CD8-positive, alpha-beta memory T cell (primary cell): ENCODE measurements around the gene ADGRV1. TPM values are rescaled to one million over a fixed set of nuclear protein-coding genes. Genes with fewer than 3 reads are reported as not detected.
"Not testable (repeated sequence)": the region's sequence is repeated elsewhere in the genome, so short reads cannot be mapped to it uniquely, and the experiment has no call there.

ENCODE experiments used
- CTCF ChIA-PET: fragments of 350-600 bp; sonication (Branson Sonifier 250); formaldehyde crosslinking; loops from one replicate; lab custom pipeline; 2021; ENCODE audit warnings: antibody characterized with exemption; lab: Charles Lee
- POLR2A ChIA-PET: fragments of 350-600 bp; sonication (Branson Sonifier 250); formaldehyde crosslinking; loops from one replicate; lab custom pipeline; 2021; ENCODE audit warnings: antibody characterized with exemption; lab: Charles Lee
- DNase-seq, 5 donors: peaks; one replicate each; pipeline versions ENCODE4 v3.0.0 to v3.0.0-alpha.2; 2020 to 2022; ENCODE audit warnings: mixed read lengths in 1 of 5
- H3K27ac ChIP-seq: one replicate; pipeline ENCODE4 v1.7.0; 2013; ENCODE audit warnings: low read depth, mild to moderate bottlenecking, low read length, moderate library complexity
- H3K27me3 ChIP-seq: 2 replicates; pipeline ENCODE4 v1.7.0; 2013; ENCODE audit warnings: low read length, mild to moderate bottlenecking; ENCODE audit not compliant: insufficient read depth, poor library complexity, severe bottlenecking
- H3K36me3 ChIP-seq: 2 replicates; pipeline ENCODE4 v1.7.0; 2013; ENCODE audit warnings: mild to moderate bottlenecking, low read length, moderate library complexity; ENCODE audit not compliant: insufficient read depth
- H3K4me1 ChIP-seq: 2 replicates; pipeline ENCODE4 v1.7.0; 2013; ENCODE audit warnings: mild to moderate bottlenecking, low read length, moderate library complexity; ENCODE audit not compliant: insufficient read depth
- H3K4me3 ChIP-seq: 2 replicates; pipeline ENCODE4 v1.7.0; 2013; ENCODE audit warnings: mild to moderate bottlenecking, low read length
- H3K9me3 ChIP-seq: 2 replicates; pipeline ENCODE4 v1.7.0; 2013; ENCODE audit warnings: mild to moderate bottlenecking, low read length
- H3K27ac Mint-ChIP-seq, 8 donors: one replicate each; pipeline ENCODE4 v1.8.0; 2020 to 2021; ENCODE audit warnings: mixed read lengths in 8 of 8, mild to moderate bottlenecking in 6 of 8, inconsistent platforms in 3 of 8, moderate library complexity in 3 of 8
- H3K27me3 Mint-ChIP-seq, 2 donors: one replicate each; pipeline ENCODE4 v1.8.0; 2020 to 2021; ENCODE audit warnings: mixed read lengths in 2 of 2, mild to moderate bottlenecking in 1 of 2, moderate library complexity in 1 of 2
- H3K36me3 Mint-ChIP-seq, 3 donors: one replicate each; pipeline ENCODE4 v1.8.0; 2020 to 2021; ENCODE audit warnings: mixed read lengths in 3 of 3, inconsistent platforms in 1 of 3, mild to moderate bottlenecking in 1 of 3
- H3K4me1 Mint-ChIP-seq, 3 donors: one replicate each; pipeline ENCODE4 v1.8.0; 2020 to 2021; ENCODE audit warnings: mixed read lengths in 3 of 3, inconsistent platforms in 1 of 3, mild to moderate bottlenecking in 1 of 3
- H3K4me3 Mint-ChIP-seq, 7 donors: one replicate each; pipeline ENCODE4 v1.8.0; 2020 to 2021; ENCODE audit warnings: mixed read lengths in 7 of 7, mild to moderate bottlenecking in 6 of 7, moderate library complexity in 4 of 7, inconsistent platforms in 2 of 7
- H3K9me3 Mint-ChIP-seq, 5 donors: one replicate each; pipeline ENCODE4 v1.8.0; 2020 to 2022; ENCODE audit warnings: mixed read lengths in 5 of 5, mild to moderate bottlenecking in 3 of 5, moderate library complexity in 2 of 5, inconsistent platforms in 1 of 5
- polyA plus RNA-seq: library from polyadenylated mRNA; unstranded; fragments of 300-500 nt; fragmentation: Illumina TruSeq; gene quantifications from one replicate; pipeline ENCODE4 v1.2.3, GENCODE V29; 2021
- total RNA-seq, 2 experiments: library from RNA; stranded (reverse); gene quantifications; one replicate each; pipeline ENCODE4 v1.2.3, GENCODE V29; 2021

Gene ADGRV1
- total and polyA plus RNA-seq, 3 experiments from 2014 or later = 0.33 to 0.44 TPM; not detected in 1

DNA sequence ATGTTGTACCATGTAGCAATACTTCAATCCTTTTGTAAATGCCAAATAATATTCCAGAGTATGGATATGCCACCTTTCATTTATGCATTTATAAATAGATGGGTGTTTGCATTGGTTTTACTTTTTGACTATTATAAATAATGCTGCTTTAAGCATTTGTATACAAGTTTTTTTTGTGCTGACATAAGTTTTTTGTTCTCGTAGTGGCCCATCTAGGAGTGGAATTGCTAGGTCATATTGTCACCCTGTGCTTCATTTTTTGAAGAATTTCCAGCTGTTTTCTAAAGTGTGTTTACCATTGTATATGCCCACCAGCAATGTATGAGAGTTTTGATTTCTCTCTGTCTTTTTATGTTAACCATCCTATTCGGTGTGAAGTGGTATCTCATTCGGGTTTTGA lies 6.9 kb downstream of the ADGRV1 start:
- Mint-ChIP-seq H3K9me3 (peaks cover 0 to 2% (median 0%) of the 10 kb centered on the region in 5 donors), H3K4me1 (no peaks in the 10 kb centered on the region), H3K27me3 (peaks cover 2 to 46% of the 10 kb centered on the region in 2 donors), H3K36me3 (peaks cover 0 to 2% (median 0%) of the 10 kb centered on the region in 3 donors), H3K27ac (no peak overlapping the region), H3K4me3 (no peak overlapping the region)
- H3K4me1 ChIP-seq = no peaks in the 10 kb centered on the region
- peaks cover 10% of the 10 kb centered on the region for H3K27me3 ChIP-seq
- CTCF ChIA-PET = no interaction called here
- no peak overlapping the region for H3K27ac ChIP-seq
- H3K4me3 ChIP-seq = no peak overlapping the region
- no peaks in the 10 kb centered on the region for H3K36me3 ChIP-seq
- H3K9me3 ChIP-seq = no peaks in the 10 kb centered on the region
- DNase-seq = no peak
- POLR2A ChIA-PET = no interaction called here

DNA sequence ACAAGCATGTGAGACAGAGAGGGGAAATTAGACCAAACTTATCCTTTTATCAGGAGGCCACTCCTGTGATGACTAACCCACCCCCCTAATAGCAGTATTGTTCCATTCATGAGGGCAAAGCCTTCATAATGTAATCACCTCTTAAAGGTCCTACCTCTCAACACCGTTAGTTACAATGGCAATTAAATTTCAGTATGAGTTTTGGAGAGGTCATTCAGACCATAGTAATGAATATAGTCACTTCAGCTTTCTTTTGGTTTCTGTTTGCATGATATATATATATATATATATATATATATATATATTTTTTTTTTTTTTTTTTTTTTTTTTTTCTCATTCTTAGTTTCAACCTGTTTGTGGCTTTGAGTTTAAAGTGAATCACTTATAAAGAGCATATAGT lies 10.5 kb downstream of the ADGRV1 start:
- no peaks in the 10 kb centered on the region for H3K9me3 ChIP-seq
- Mint-ChIP-seq H3K27ac (no peak overlapping the region), H3K4me3 (no peak overlapping the region), H3K27me3 (peaks cover 7 to 50% of the 10 kb centered on the region in 2 donors), H3K9me3 (peaks cover 0 to 2% (median 0%) of the 10 kb centered on the region in 5 donors), H3K36me3 (peaks cover 0 to 2% (median 0%) of the 10 kb centered on the region in 3 donors), H3K4me1 (no peaks in the 10 kb centered on the region)
- no peak overlapping the region for H3K4me3 ChIP-seq
- H3K27ac ChIP-seq = no peak overlapping the region
- ChIA-PET POLR2A (no interaction called here), CTCF (no interaction called here)
- H3K4me1 ChIP-seq = no peaks in the 10 kb centered on the region
- DNase-seq = no peak
- no peaks in the 10 kb centered on the region for H3K27me3 ChIP-seq
- H3K36me3 ChIP-seq = no peaks in the 10 kb centered on the region

DNA sequence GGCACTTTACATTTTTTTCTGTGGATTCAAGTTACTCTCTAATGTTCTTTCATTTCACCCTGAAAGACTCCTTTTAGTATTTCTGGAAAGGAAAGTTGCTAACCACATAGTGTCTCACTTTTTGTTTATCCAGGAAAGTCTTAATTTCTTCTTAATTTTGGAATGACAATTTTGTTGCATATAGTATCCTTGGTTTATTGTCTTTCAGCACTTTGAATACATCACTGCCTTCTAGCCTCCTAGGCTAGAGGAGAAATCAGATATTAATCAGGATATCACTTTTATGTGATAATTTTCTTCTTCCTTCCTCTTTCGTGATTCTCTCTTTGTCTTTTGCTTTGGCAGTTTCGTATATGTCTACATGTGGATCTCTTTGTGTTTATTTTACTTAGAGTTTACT lies 11.4 kb downstream of the ADGRV1 start:
- no peak overlapping the region for H3K27ac ChIP-seq
- no peak overlapping the region for H3K4me3 ChIP-seq
- ChIA-PET CTCF (no interaction called here), POLR2A (no interaction called here)
- no peaks in the 10 kb centered on the region for H3K9me3 ChIP-seq
- Mint-ChIP-seq H3K4me1 (no peaks in the 10 kb centered on the region), H3K9me3 (peaks cover 0 to 2% (median 1%) of the 10 kb centered on the region in 5 donors), H3K4me3 (no peak overlapping the region), H3K27ac (no peak overlapping the region), H3K27me3 (peaks cover 7 to 52% of the 10 kb centered on the region in 2 donors), H3K36me3 (peaks cover 0 to 2% (median 0%) of the 10 kb centered on the region in 3 donors)
- H3K27me3 ChIP-seq = no peaks in the 10 kb centered on the region
- H3K4me1 ChIP-seq = no peaks in the 10 kb centered on the region
- H3K36me3 ChIP-seq = no peaks in the 10 kb centered on the region
- DNase-seq = no peak

DNA sequence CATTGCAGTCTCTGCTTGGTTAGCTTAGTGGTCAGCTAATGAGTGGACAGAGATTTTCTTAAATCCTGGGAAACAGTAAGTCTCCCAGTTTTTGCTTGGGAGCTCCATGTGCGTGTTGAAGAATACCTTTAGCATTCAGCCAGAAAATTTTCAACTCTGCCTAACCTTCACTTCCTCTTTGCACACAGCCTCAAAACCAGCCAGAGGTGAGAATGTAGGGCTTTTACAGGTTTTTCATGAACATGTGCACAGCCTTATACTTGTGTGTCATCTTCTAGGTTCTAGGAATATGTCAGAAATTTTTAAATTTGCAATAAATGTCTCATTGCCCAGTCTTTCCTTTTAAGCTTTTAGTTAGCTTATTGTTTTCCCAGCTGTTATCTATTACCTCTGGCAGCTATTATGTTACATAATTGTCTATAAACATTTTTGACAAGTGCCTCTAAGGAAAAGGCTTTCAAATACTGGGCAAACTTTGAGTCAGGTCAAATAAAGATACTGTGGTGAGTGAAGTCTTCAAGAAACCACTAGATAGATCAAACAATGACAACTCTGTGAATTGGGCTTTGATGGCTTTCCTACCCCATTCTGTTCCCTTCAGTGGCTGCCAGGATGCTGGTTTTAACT lies 12.7 kb downstream of the ADGRV1 start:
- H3K36me3 ChIP-seq = no peaks in the 10 kb centered on the region
- CTCF ChIA-PET = no interaction called here

DNA sequence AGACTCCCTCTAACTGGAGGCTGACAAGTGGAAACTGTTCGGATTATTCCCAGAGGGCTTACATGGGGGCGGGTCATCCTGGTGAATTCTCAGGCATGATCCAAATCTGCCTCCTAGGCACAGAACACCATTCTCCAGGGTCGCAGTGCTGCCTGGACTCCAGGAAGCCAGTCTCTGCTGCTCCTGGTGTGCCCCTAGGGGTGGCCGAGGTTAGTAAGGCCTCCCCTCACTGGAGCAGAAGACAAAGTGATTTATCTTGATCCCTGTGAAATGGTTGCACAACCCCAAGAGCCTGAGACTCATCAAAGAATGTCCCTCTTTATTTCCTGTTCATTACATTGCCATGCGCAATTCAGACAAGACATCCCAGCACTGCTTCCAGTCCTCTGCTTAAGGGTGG lies 17.1 kb downstream of the ADGRV1 start:
- POLR2A ChIA-PET = no interaction called here
- H3K4me1 ChIP-seq = no peaks in the 10 kb centered on the region
- H3K27me3 Mint-ChIP-seq = peaks cover 25 to 46% of the 10 kb centered on the region in 2 donors

More for the DNA sequence above, 12.7 kb downstream of the ADGRV1 start:
- H3K9me3 ChIP-seq = no peaks in the 10 kb centered on the region
- POLR2A ChIA-PET = no interaction called here
- H3K4me1 ChIP-seq = no peaks in the 10 kb centered on the region
- Mint-ChIP-seq H3K36me3 (no peaks in the 10 kb centered on the region), H3K27me3 (peaks cover 7 to 47% of the 10 kb centered on the region in 2 donors), H3K4me3 (no peak overlapping the region), H3K9me3 (peaks cover 0 to 3% (median 2%) of the 10 kb centered on the region in 5 donors), H3K27ac (no peak overlapping the region), H3K4me1 (no peaks in the 10 kb centered on the region)
- no peaks in the 10 kb centered on the region for H3K27me3 ChIP-seq
- H3K27ac ChIP-seq = no peak overlapping the region
- DNase-seq = no peak
- H3K4me3 ChIP-seq = no peak overlapping the region

DNA sequence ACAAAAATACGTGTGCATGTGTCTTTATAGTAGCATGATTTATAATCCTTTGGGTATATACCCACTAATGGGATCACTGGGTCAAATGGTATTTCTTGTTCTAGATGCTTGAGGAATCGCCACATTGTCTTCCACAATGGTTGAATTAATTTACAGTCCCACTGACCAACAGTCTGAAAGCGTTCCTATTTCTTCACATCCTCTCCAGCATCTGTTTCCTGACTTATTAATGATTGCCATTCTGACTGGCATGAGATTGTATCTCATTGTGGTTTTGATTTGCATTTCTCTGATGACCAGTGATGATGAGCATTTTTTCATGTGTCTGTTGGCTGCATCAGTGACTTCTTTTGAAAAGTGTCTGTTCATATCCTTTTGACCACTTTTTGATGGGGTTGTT lies 18.0 kb downstream of the ADGRV1 start:
- H3K9me3 ChIP-seq, H3K4me1 ChIP-seq, H3K27ac Mint-ChIP-seq, DNase-seq, CTCF ChIA-PET, H3K27ac ChIP-seq, H3K4me3 ChIP-seq, H3K27me3 ChIP-seq, H3K36me3 ChIP-seq, POLR2A ChIA-PET, H3K36me3 Mint-ChIP-seq, H3K4me1 Mint-ChIP-seq, H3K4me3 Mint-ChIP-seq: not testable (repeated sequence)
- Mint-ChIP-seq H3K27me3 (peaks cover 22 to 42% of the 10 kb centered on the region in 2 donors), H3K9me3 (peaks cover 0 to 31% (median 23%) of the 10 kb centered on the region in 5 donors)

More for the DNA sequence above, 17.1 kb downstream of the ADGRV1 start:
- no peak for DNase-seq
- Mint-ChIP-seq H3K27ac (no peak overlapping the region), H3K4me1 (no peaks in the 10 kb centered on the region), H3K4me3 (no peak overlapping the region), H3K36me3 (no peaks in the 10 kb centered on the region), H3K9me3 (peaks cover 0 to 27% (median 23%) of the 10 kb centered on the region in 5 donors)
- Histone ChIP-seq H3K27ac (no peak overlapping the region), H3K9me3 (no peaks in the 10 kb centered on the region), H3K36me3 (no peaks in the 10 kb centered on the region), H3K27me3 (no peaks in the 10 kb centered on the region), H3K4me3 (no peak overlapping the region)
- CTCF ChIA-PET = no interaction called here

DNA sequence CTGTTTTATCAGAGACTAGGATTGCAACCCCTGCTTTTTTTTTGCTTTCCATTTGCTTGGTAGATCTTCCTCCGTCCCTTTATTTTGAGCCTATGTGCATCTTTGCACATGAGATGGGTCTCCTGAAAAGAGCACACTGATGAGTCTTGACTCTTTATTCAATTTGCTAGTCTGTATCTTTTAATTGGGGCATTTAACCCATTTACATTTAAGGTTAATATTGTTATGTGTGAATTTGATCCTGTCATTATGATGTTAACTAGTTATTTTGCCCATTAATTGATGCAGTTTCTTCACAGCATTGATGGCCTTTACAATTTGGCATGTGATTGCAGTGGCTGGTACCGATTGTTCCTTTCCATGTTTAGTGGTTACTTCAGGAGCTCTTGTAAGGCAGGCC lies 21.3 kb downstream of the ADGRV1 start:
- DNase-seq, H3K36me3 Mint-ChIP-seq, H3K4me3 ChIP-seq, CTCF ChIA-PET, H3K36me3 ChIP-seq, POLR2A ChIA-PET, H3K4me3 Mint-ChIP-seq, H3K4me1 ChIP-seq, H3K9me3 ChIP-seq, H3K27ac Mint-ChIP-seq, H3K4me1 Mint-ChIP-seq, H3K27me3 ChIP-seq, H3K27ac ChIP-seq: not testable (repeated sequence)
- Mint-ChIP-seq H3K9me3 (peaks cover 0 to 30% (median 23%) of the 10 kb centered on the region in 5 donors), H3K27me3 (peaks cover 21 to 29% of the 10 kb centered on the region in 2 donors)

DNA sequence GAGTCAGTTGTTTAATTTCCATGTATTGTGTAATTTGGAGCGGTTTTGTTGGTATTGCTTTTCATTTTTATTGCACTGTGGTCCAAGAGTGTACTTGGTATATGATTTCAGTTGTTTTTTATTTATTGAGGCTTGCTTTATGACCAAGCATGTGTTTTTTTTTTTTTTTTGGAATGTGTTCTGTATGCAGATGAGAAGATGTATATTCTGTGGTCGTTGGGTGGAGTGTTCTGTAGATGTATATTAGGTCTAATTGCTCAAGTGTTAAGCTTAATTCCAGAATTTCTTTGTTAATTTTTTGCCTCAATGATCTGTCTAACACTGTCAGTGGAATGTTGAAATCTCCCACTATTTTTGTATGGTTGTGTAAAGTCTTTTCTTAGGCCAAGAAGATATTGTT lies 23.4 kb downstream of the ADGRV1 start:
- no peaks in the 10 kb centered on the region for H3K9me3 ChIP-seq
- H3K27me3 ChIP-seq = no peaks in the 10 kb centered on the region
- H3K27ac ChIP-seq = no peak overlapping the region
- no peaks in the 10 kb centered on the region for H3K36me3 ChIP-seq
- POLR2A ChIA-PET = no interaction called here
- CTCF ChIA-PET = interaction anchor here (0.6 kb wide), 1 partner anchor 33 kb away, joined by 4 read pairs; no protein-coding TSS in a partner anchor
- H3K27ac Mint-ChIP-seq = no peak overlapping the region
- H3K36me3 Mint-ChIP-seq = no peaks in the 10 kb centered on the region
- no peaks in the 10 kb centered on the region for H3K4me1 Mint-ChIP-seq
- DNase-seq = no peak
- peaks cover 0 to 23% (median 18%) of the 10 kb centered on the region in 5 donors for H3K9me3 Mint-ChIP-seq
- no peaks in the 10 kb centered on the region for H3K4me1 ChIP-seq
- H3K4me3 ChIP-seq = no peak overlapping the region
- peaks cover 25 to 34% of the 10 kb centered on the region in 2 donors for H3K27me3 Mint-ChIP-seq
- H3K4me3 Mint-ChIP-seq = no peak overlapping the region
